PC-3 (cell line): ENCODE results near the gene PGAM2.

Source experiments
- CTCF ChIP-seq: fragments of 300-600 bp; sonication (generic); conservative IDR thresholded peaks from 2 replicates; pipeline ENCODE4 v1.5.1; 2017; ENCODE audit warnings: antibody characterized with exemption, low read depth, mild to moderate bottlenecking, low read length
- EZH2 ChIP-seq: fragments of 300-600 bp; sonication (generic); IDR thresholded peaks from one replicate; pipeline ENCODE4 v1.6.1; 2017; ENCODE audit warnings: antibody characterized with exemption, mild to moderate bottlenecking, low read length; ENCODE audit not compliant: unreplicated experiment
- EZH2phosphoT487 ChIP-seq: fragments of 300-600 bp; sonication (generic); IDR thresholded peaks from 2 replicates; pipeline ENCODE4 v1.6.1; 2018; ENCODE audit warnings: mild to moderate bottlenecking, antibody characterized with exemption, low read length, borderline replicate concordance

GRCh38 chr7:44060948-44061644 lies 4.3 kb downstream of the PGAM2 start:
- TF ChIP-seq EZH2 (no peak), CTCF (no peak), EZH2phosphoT487 (no peak)
